Measurements from ENCODE around the gene DENND2C. TPM values are rescaled to one million over a fixed set of nuclear protein-coding genes. Genes with fewer than 3 reads are reported as not detected.
A peak's percentile ranks its signal among the peaks of the same experiment; 100 is the strongest.

Gene DENND2C
- total RNA-seq, 2 donors from 2014 or later, result 2.9 to 10.6 TPM

- no peak overlapping the region for H3K27ac ChIP-seq
- H3K4me3 ChIP-seq, result no peak overlapping the region
- DNase-seq (ENCODE audit: low spot score), result no peak
- no peaks in the 10 kb centered on the region for H3K36me3 ChIP-seq
- intact Hi-C loops (cut with DNase I), result no loop called here
- 89% methylated on average over 1 of the region's 1 CpG for WGBS
- no peaks in the 10 kb centered on the region for H3K9me3 ChIP-seq
- no peaks in the 10 kb centered on the region for H3K27me3 ChIP-seq (replicated peaks; ENCODE audit: insufficient read depth)
- no peaks in the 10 kb centered on the region for H3K4me1 ChIP-seq (replicated peaks)
- TF ChIP-seq POLR2A (IDR thresholded peaks at IDR 0.05) (no peak), CTCF (IDR thresholded peaks at IDR 0.05) (peak in 2 of 4 experiments; percentile 23 to 42), POLR2AphosphoS5 (IDR thresholded peaks at IDR 0.05) (no peak)
These were observed 111.3 kb downstream of the DENND2C start for GRCh38 chr1:114558544-114558943.

- Histone ChIP-seq H3K36me3 (no peaks in the 10 kb centered on the region), H3K4me1 (replicated peaks) (no peaks in the 10 kb centered on the region), H3K27me3 (replicated peaks; ENCODE audit: insufficient read depth) (no peaks in the 10 kb centered on the region), H3K27ac (no peak overlapping the region), H3K9me3 (no peaks in the 10 kb centered on the region), H3K4me3 (no peak overlapping the region)
- DNase-seq (ENCODE audit: low spot score), result no peak
- intact Hi-C loops (cut with DNase I), result no loop called here
- TF ChIP-seq POLR2AphosphoS5 (IDR thresholded peaks at IDR 0.05), result no peak
- TF ChIP-seq CTCF (IDR thresholded peaks at IDR 0.05), result no peak
- no peak for TF ChIP-seq POLR2A (IDR thresholded peaks at IDR 0.05)
- WGBS, result 85% methylated on average over 2 of the region's 2 CpGs
These were observed 115.3 kb downstream of the DENND2C start for GRCh38 chr1:114554577-114554976.

- Histone ChIP-seq H3K4me1 (replicated peaks) (no peaks in the 10 kb centered on the region), H3K9me3 (no peaks in the 10 kb centered on the region), H3K36me3 (no peaks in the 10 kb centered on the region), H3K27me3 (replicated peaks; ENCODE audit: insufficient read depth) (no peaks in the 10 kb centered on the region), H3K27ac (no peak overlapping the region), H3K4me3 (no peak overlapping the region)
- TF ChIP-seq POLR2AphosphoS5 (IDR thresholded peaks at IDR 0.05), result no peak
- no peak for TF ChIP-seq CTCF (IDR thresholded peaks at IDR 0.05)
- TF ChIP-seq POLR2A (IDR thresholded peaks at IDR 0.05), result no peak
- WGBS, result 96% methylated on average over 7 of the region's 7 CpGs
- intact Hi-C loops (cut with DNase I), result no loop called here
- no peak for DNase-seq (ENCODE audit: low spot score)
These were observed 117.7 kb downstream of the DENND2C start for GRCh38 chr1:114552106-114552639.

GRCh38 chr1:114551400-114551799 is 118.4 kb downstream of the DENND2C start:
- H3K27me3 ChIP-seq (replicated peaks; ENCODE audit: insufficient read depth), result no peaks in the 10 kb centered on the region
- WGBS, result 91% methylated on average over 4 of the region's 4 CpGs
- no peaks in the 10 kb centered on the region for H3K36me3 ChIP-seq
- DNase-seq (ENCODE audit: low spot score), result no peak
- no peak overlapping the region for H3K4me3 ChIP-seq
- no peak overlapping the region for H3K27ac ChIP-seq
- H3K9me3 ChIP-seq, result no peaks in the 10 kb centered on the region
- H3K4me1 ChIP-seq (replicated peaks), result no peaks in the 10 kb centered on the region
- intact Hi-C loops (cut with DNase I), result no loop called here
- TF ChIP-seq CTCF (IDR thresholded peaks at IDR 0.05) (no peak), POLR2A (IDR thresholded peaks at IDR 0.05) (no peak), POLR2AphosphoS5 (IDR thresholded peaks at IDR 0.05) (no peak)

- no peak overlapping the region for H3K4me3 ChIP-seq
- H3K36me3 ChIP-seq, result no peaks in the 10 kb centered on the region
- H3K9me3 ChIP-seq, result no peaks in the 10 kb centered on the region
- H3K4me1 ChIP-seq (replicated peaks), result no peaks in the 10 kb centered on the region
- TF ChIP-seq POLR2AphosphoS5 (IDR thresholded peaks at IDR 0.05), result no peak
- TF ChIP-seq CTCF (IDR thresholded peaks at IDR 0.05), result no peak
- TF ChIP-seq POLR2A (IDR thresholded peaks at IDR 0.05), result no peak
- WGBS, result 82% methylated on average over 2 of the region's 2 CpGs
- H3K27ac ChIP-seq, result no peak overlapping the region
- intact Hi-C loops (cut with DNase I), result no loop called here
- DNase-seq (ENCODE audit: low spot score), result no peak
- no peaks in the 10 kb centered on the region for H3K27me3 ChIP-seq (replicated peaks; ENCODE audit: insufficient read depth)
These were observed 119.5 kb downstream of the DENND2C start for GRCh38 chr1:114550336-114550735.

Data from prostate gland (tissue), 2 donors.